Endothelial cell of umbilical vein (primary cell): Measurements from ENCODE around the gene AMZ2. TPM values are rescaled to one million over a fixed set of nuclear protein-coding genes. Genes with fewer than 3 reads are reported as not detected.
"Not testable (repeated sequence)": the region's sequence is repeated elsewhere in the genome, so short reads cannot be mapped to it uniquely, and the experiment has no call there.

Experiments used
- BruUV-seq: library from RNA; stranded (reverse); fragments of 400-500 nt; replicated peaks from 2 replicates; lab custom pipeline; 2021; lab: Mats Ljungman, UMichigan
- CTCF ChIA-PET: fragments of 300-600, 350-600 bp; sonication (Branson Sonifier 250); formaldehyde crosslinking; loops from one replicate; lab custom pipeline; 2021; ENCODE audit warnings: antibody characterized with exemption, inconsistent platforms; lab: Charles Lee
- POLR2A ChIA-PET: fragments of 300-600, 350-600 bp; sonication (Branson Sonifier 250); formaldehyde crosslinking; loops from one replicate; lab custom pipeline; 2021; ENCODE audit warnings: antibody characterized with exemption, inconsistent platforms; lab: Charles Lee
- DNase-seq: peaks from one replicate; pipeline ENCODE4 v3.0.0-alpha.2; 2011; ENCODE audit warnings: low read depth, low spot score
- FAIRE-seq: peaks from 2 replicates; lab custom pipeline; 2011; peaks lifted over from hg19 to GRCh38; lab: Jason Lieb, UNC
- H2AFZ ChIP-seq: 2 replicates; pipeline ENCODE4 v1.6.0; 2012; ENCODE audit warnings: low read depth, low read length, control low read depth, inconsistent platforms
- H3K27ac ChIP-seq: 2 replicates; pipeline ENCODE4 v1.5.1; 2011; ENCODE audit warnings: low read depth, mild to moderate bottlenecking, control low read depth, low read length, moderate library complexity; ENCODE audit not compliant: insufficient read depth
- H3K27me3 ChIP-seq, 2 experiments: 2 replicates each; pipeline versions ENCODE4 v1.6.0 to v1.6.1; 2011; ENCODE audit warnings: low read length in 2 of 2, mixed read lengths in 1 of 2; ENCODE audit not compliant: control insufficient read depth in 2 of 2, insufficient read depth in 2 of 2
- H3K36me3 ChIP-seq, 2 experiments: 2 replicates in 1 of 2; 3 replicates in 1 of 2; pipeline ENCODE4 v1.5.1; 2011; ENCODE audit warnings: low read length in 2 of 2, mild to moderate bottlenecking in 1 of 2, moderate library complexity in 1 of 2; ENCODE audit not compliant: control insufficient read depth in 2 of 2, insufficient read depth in 2 of 2; ENCODE audit errors: extremely low read depth in 1 of 2
- H3K4me1 ChIP-seq: 3 replicates; pipeline ENCODE4 v1.5.1; 2011; ENCODE audit warnings: mild to moderate bottlenecking, low read length; ENCODE audit not compliant: control insufficient read depth, insufficient read depth; ENCODE audit errors: extremely low read depth
- H3K4me2 ChIP-seq: 2 replicates; pipeline ENCODE4 v1.6.1; 2011; ENCODE audit warnings: low read length, control low read depth, mixed read lengths; ENCODE audit not compliant: insufficient read depth
- H3K4me3 ChIP-seq, 3 experiments: fragments of 200-600 bp in 1 of 3; sonication (generic), shearing (Covaris generic) in 1 of 3; replicated peaks in 1 of 3; 2 replicates each; pipeline ENCODE4 v1.5.1; 2011 to 2016; ENCODE audit warnings: control low read depth in 3 of 3, low read length in 3 of 3, mild to moderate bottlenecking in 2 of 3, inconsistent platforms in 1 of 3, low read depth in 1 of 3, moderate library complexity in 1 of 3; ENCODE audit not compliant: insufficient read depth in 1 of 3
- H3K79me2 ChIP-seq: 2 replicates; pipeline ENCODE4 v1.6.0; 2012; ENCODE audit warnings: low read length, inconsistent platforms; ENCODE audit not compliant: control insufficient read depth, insufficient read depth
- H3K9ac ChIP-seq: replicated peaks from 2 replicates; pipeline ENCODE3; 2011; ENCODE audit warnings: low read length, control low read depth; ENCODE audit not compliant: insufficient read depth; ENCODE audit errors: extremely low read depth
- H3K9me1 ChIP-seq: replicated peaks from 3 replicates; pipeline ENCODE4 v1.6.0; 2011; ENCODE audit warnings: mild to moderate bottlenecking, low read length; ENCODE audit not compliant: control insufficient read depth, insufficient read depth; ENCODE audit errors: extremely low read depth
- H3K9me3 ChIP-seq: replicated peaks from 2 replicates; pipeline ENCODE4 v1.5.1; 2012; ENCODE audit warnings: low read length, inconsistent platforms; ENCODE audit not compliant: control insufficient read depth, insufficient read depth
- H4K20me1 ChIP-seq: replicated peaks from 2 replicates; pipeline ENCODE3; 2011; ENCODE audit warnings: mild to moderate bottlenecking, low read length; ENCODE audit not compliant: control insufficient read depth, insufficient read depth; ENCODE audit errors: extremely low read depth
- CTCF ChIP-seq, 2 donors: IDR thresholded peaks; 1 replicate in 1 of 2; 2 replicates in 1 of 2; pipeline ENCODE4 v1.5.1; 2011; ENCODE audit warnings: low read length in 2 of 2, mild to moderate bottlenecking in 2 of 2, moderate library complexity in 2 of 2, control low read depth in 1 of 2, inconsistent platforms in 1 of 2, low read depth in 1 of 2; ENCODE audit not compliant: insufficient read depth in 1 of 2; ENCODE audit errors: extremely low read depth in 1 of 2
- EZH2 ChIP-seq: IDR thresholded peaks from 2 replicates; pipeline ENCODE4 v1.6.1; 2012; ENCODE audit warnings: borderline replicate concordance, low read depth, mild to moderate bottlenecking, moderate library complexity, low read length, inconsistent platforms; ENCODE audit not compliant: severe bottlenecking
- FOS ChIP-seq: IDR thresholded peaks from 2 replicates; pipeline ENCODE4 v1.6.1; 2011; ENCODE audit warnings: mild to moderate bottlenecking, low read length, moderate library complexity, borderline replicate concordance; ENCODE audit not compliant: insufficient read depth
- GATA2 ChIP-seq: IDR thresholded peaks from 2 replicates; pipeline ENCODE4 v1.7.0; 2011; ENCODE audit warnings: low read depth, mild to moderate bottlenecking, moderate library complexity, mixed read lengths, low read length; ENCODE audit not compliant: insufficient read length, insufficient read depth
- JUN ChIP-seq: IDR thresholded peaks from 2 replicates; pipeline ENCODE4 v1.6.1; 2011; ENCODE audit warnings: borderline replicate concordance, low read depth; ENCODE audit not compliant: insufficient read length, insufficient read depth
- MYC ChIP-seq: IDR thresholded peaks from one replicate; pipeline ENCODE4 v1.6.1; 2011; ENCODE audit warnings: mild to moderate bottlenecking, low read depth, low read length
- POLR2A ChIP-seq: IDR thresholded peaks from 2 replicates; pipeline ENCODE4 v1.6.1; 2012; ENCODE audit warnings: low read depth, mild to moderate bottlenecking, control low read depth, low read length
- POLR2AphosphoS5 ChIP-seq: IDR thresholded peaks from 2 replicates; pipeline ENCODE4 v1.6.1; 2012; ENCODE audit warnings: low read depth, mild to moderate bottlenecking, control low read depth, low read length, moderate library complexity; ENCODE audit not compliant: insufficient read depth
- dilution Hi-C: fragments of 300-500 bp; cut with MboI; formaldehyde crosslinking; loops from one replicate; pipeline ENCODE4 v1.15.0; 2019; ENCODE audit warnings: low sequenced_read_pairs; ENCODE audit not compliant: extremely low pct_ligation_motif_present
- intact Hi-C: fragments of 100-400 bp; cut with micrococcal nuclease; formaldehyde crosslinking; loops from one replicate; pipeline ENCODE4 v1.10.0; 2022
- polyA plus RNA-seq, 4 experiments: library from polyadenylated mRNA; depleted of rRNA in 3 of 4; stranded (reverse) in 3 of 4; unstranded in 1 of 4; fragments of >200 nt; gene quantifications; 2 replicates each; pipeline versions ENCODE4 v1.2.1 to v1.2.3, GENCODE V29; 2011 to 2012; ENCODE audit warnings: missing spikeins in 1 of 4
- total RNA-seq: library from RNA; stranded (reverse); gene quantifications from 2 replicates; pipeline ENCODE4 v1.2.3, GENCODE V29; 2021
- TF ChIP-seq, protein P1 (sequence below): IDR thresholded peaks from 2 replicates; pipeline ENCODE4 v1.6.1; 2011; ENCODE audit not compliant: insufficient read depth, insufficient read length

AMZ2 gene
- total and polyA plus RNA-seq, 2 donors (not counting 3 experiments of a cell fraction or from before 2014, with no cell fraction given): 46.7 to 57.3 TPM

DNA sequence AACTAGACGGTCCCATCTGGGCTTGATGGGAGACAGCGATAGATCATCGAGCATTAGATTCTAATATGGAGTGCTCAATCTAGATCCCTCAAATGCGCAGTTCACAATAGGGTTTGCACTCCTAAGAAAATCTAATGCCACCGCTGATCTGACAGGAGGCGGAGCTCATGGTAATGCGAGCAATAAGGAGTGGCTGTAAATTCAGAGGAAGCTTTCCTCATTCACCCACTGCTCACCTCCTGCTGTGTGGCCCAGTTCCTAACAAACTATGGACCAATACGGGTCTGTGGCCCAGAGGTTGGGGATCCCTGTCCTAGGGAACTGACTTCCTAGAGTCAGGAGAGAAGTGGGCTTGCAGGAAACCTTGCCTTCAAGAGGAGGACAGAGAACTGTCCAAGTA lies 25.2 kb upstream of the AMZ2 start:
- no peak overlapping the region for H3K27ac ChIP-seq
- no peak for TF ChIP-seq FOS
- TF ChIP-seq EZH2: no peak
- TF ChIP-seq CTCF (IDR thresholded peaks at IDR 0.05; ENCODE audit: extremely low read depth in 1 of 2, insufficient read depth in 1 of 2, low read depth in 1 of 2, low read length in 2 of 2): no peak
- TF ChIP-seq GATA2: no peak
- TF ChIP-seq POLR2AphosphoS5: no peak
- TF ChIP-seq MYC: no peak
- TF ChIP-seq POLR2A: no peak
- TF ChIP-seq JUN: no peak
- TF ChIP-seq, protein P1, sequence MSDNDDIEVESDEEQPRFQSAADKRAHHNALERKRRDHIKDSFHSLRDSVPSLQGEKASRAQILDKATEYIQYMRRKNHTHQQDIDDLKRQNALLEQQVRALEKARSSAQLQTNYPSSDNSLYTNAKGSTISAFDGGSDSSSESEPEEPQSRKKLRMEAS: no peak
- no peak overlapping the region for H2AFZ ChIP-seq
- FAIRE-seq: no peak
- H3K4me1 ChIP-seq: no peaks in the 10 kb centered on the region
- POLR2A ChIA-PET: no interaction called here
- intact Hi-C loops (no loop called here), dilution Hi-C loops (no loop called here)
- H4K20me1 ChIP-seq: no peaks in the 10 kb centered on the region
- H3K4me2 ChIP-seq: no peak overlapping the region
- peaks cover 0 to 2% of the 10 kb centered on the region in 2 experiments for H3K36me3 ChIP-seq
- H3K9me1 ChIP-seq: no peaks in the 10 kb centered on the region
- no peak overlapping the region for H3K4me3 ChIP-seq
- no peak for DNase-seq
- no peak overlapping the region for H3K9ac ChIP-seq
- CTCF ChIA-PET: interaction anchor here (1.2 kb wide), 1 partner anchor 22 kb away, joined by 3 read pairs; no protein-coding TSS in a partner anchor
- no peaks in the 10 kb centered on the region for H3K27me3 ChIP-seq
- no peaks in the 10 kb centered on the region for H3K79me2 ChIP-seq
- BruUV-seq: no TSS peak
- H3K9me3 ChIP-seq: no peaks in the 10 kb centered on the region

- H3K9ac ChIP-seq, H4K20me1 ChIP-seq, H2AFZ ChIP-seq, DNase-seq, H3K27ac ChIP-seq, H3K4me2 ChIP-seq, H3K9me3 ChIP-seq, dilution Hi-C loops, H3K27me3 ChIP-seq, H3K9me1 ChIP-seq, H3K4me1 ChIP-seq, POLR2A ChIA-PET, CTCF ChIA-PET, FAIRE-seq, intact Hi-C loops, H3K79me2 ChIP-seq, H3K4me3 ChIP-seq, H3K36me3 ChIP-seq, BruUV-seq: not testable (repeated sequence)
These were observed 22.8 kb upstream of the AMZ2 start for GRCh38 chr17:68225055-68225454.

- H3K9me3 ChIP-seq, H3K27ac ChIP-seq, DNase-seq, H3K9me1 ChIP-seq, H3K4me3 ChIP-seq, dilution Hi-C loops, H3K4me2 ChIP-seq, BruUV-seq, intact Hi-C loops, POLR2A ChIA-PET, FAIRE-seq, H3K4me1 ChIP-seq, CTCF ChIA-PET, H3K36me3 ChIP-seq, H3K9ac ChIP-seq, H3K27me3 ChIP-seq, H3K79me2 ChIP-seq, H4K20me1 ChIP-seq, H2AFZ ChIP-seq: not testable (repeated sequence)
These were observed 19.7 kb upstream of the AMZ2 start for GRCh38 chr17:68228039-68228680.
